Skin epidermis (tissue), 12 donors: Measurements from ENCODE around the gene DBNL.

ENCODE experiments used
- H3K27ac ChIP-seq, 21 experiments: fragments of 200-600 bp; sonication (generic) in 11 of 21; one replicate each; pipeline ENCODE4 v1.5.0; 2020; ENCODE audit warnings: mild to moderate bottlenecking in 3 of 21, inconsistent platforms in 2 of 21, moderate library complexity in 2 of 21
- H3K4me3 ChIP-seq, 7 experiments: fragments of 200-600 bp; sonication (generic) in 2 of 7; one replicate each; pipeline ENCODE4 v1.5.0; 2020; ENCODE audit warnings: inconsistent platforms in 2 of 7, mild to moderate bottlenecking in 2 of 7, moderate library complexity in 1 of 7

Gene DBNL

GRCh38 chr7:44093102-44093641, 48.7 kb downstream of the DBNL start:
- Histone ChIP-seq H3K4me3 (no peak overlapping the region), H3K27ac (peak overlapping the region in 3 of 21 experiments; percentile 11 to 71 (median 65))

- H3K27ac ChIP-seq: peak overlapping the region in 12 of 21 experiments; percentile 0 to 65 (median 28)
- H3K4me3 ChIP-seq: no peak overlapping the region
These were observed 49.9 kb downstream of the DBNL start for GRCh38 chr7:44094365-44094764.

- Histone ChIP-seq H3K27ac (peak overlapping the region in 11 of 21 experiments; percentile 6 to 59 (median 27)), H3K4me3 (no peak overlapping the region)
These were observed 50.5 kb downstream of the DBNL start for GRCh38 chr7:44094883-44095592.

GRCh38 chr7:44095781-44096180, 51.3 kb downstream of the DBNL start:
- Histone ChIP-seq H3K4me3 (no peak overlapping the region), H3K27ac (peak overlapping the region in 8 of 21 experiments; percentile 0 to 59 (median 23))

GRCh38 chr7:44096326-44096881, 51.9 kb downstream of the DBNL start:
- H3K27ac ChIP-seq: peak overlapping the region in 5 of 21 experiments; percentile 16 to 66 (median 30)

GRCh38 chr7:44097064-44097932, 52.8 kb downstream of the DBNL start:
- Histone ChIP-seq H3K4me3 (no peak overlapping the region), H3K27ac (peak overlapping the region in 6 of 21 experiments; percentile 5 to 96 (median 32))

More at GRCh38 chr7:44096326-44096881, 51.9 kb downstream of the DBNL start:
- no peak overlapping the region for H3K4me3 ChIP-seq

- Histone ChIP-seq H3K27ac (peak overlapping the region in 3 of 21 experiments; percentile 5 to 96 (median 27)), H3K4me3 (no peak overlapping the region)
These were observed 53.9 kb downstream of the DBNL start for GRCh38 chr7:44098092-44099068.

- H3K4me3 ChIP-seq: no peak overlapping the region
- peak overlapping the region in 19 of 21 experiments; percentile 66 to 99 (median 91) for H3K27ac ChIP-seq
These were observed 55.2 kb downstream of the DBNL start for GRCh38 chr7:44099669-44100068.

GRCh38 chr7:44100458-44101302, 56.2 kb downstream of the DBNL start:
- Histone ChIP-seq H3K4me3 (no peak overlapping the region), H3K27ac (peak overlapping the region in 20 of 21 experiments; percentile 69 to 99 (median 90))

GRCh38 chr7:44101303-44101965, 56.9 kb downstream of the DBNL start:
- Histone ChIP-seq H3K27ac (peak overlapping the region in 20 of 21 experiments; percentile 69 to 99 (median 90)), H3K4me3 (no peak overlapping the region)

GRCh38 chr7:44101966-44102845, 57.7 kb downstream of the DBNL start:
- no peak overlapping the region for H3K4me3 ChIP-seq

GRCh38 chr7:44102846-44103565, 58.5 kb downstream of the DBNL start:
- no peak overlapping the region for H3K4me3 ChIP-seq
- H3K27ac ChIP-seq: peak overlapping the region in 20 of 21 experiments; percentile 8 to 99 (median 92)

More at GRCh38 chr7:44101966-44102845, 57.7 kb downstream of the DBNL start:
- peak overlapping the region in 20 of 21 experiments; percentile 69 to 99 (median 92) for H3K27ac ChIP-seq

GRCh38 chr7:44103566-44103922, 59.0 kb downstream of the DBNL start:
- H3K4me3 ChIP-seq: peak overlapping the region in 3 of 7 experiments; percentile 44 to 60 (median 58)
- peak overlapping the region in 20 of 21 experiments; percentile 8 to 99 (median 92) for H3K27ac ChIP-seq

GRCh38 chr7:44103923-44104859, 59.7 kb downstream of the DBNL start, which contains the start of gene AEBP1:
TSS of gene AEBP1 (plus strand) at chr7:44104345. CDS start at chr7:44104666, 321 bp downstream.
- H3K27ac ChIP-seq: peak within 1 kb of the TSS; percentile 51 to 99 (median 91)
- H3K4me3 ChIP-seq: peak within 1 kb of the TSS; percentile 42 to 60 (median 44)
